Effector CD8-positive, alpha-beta T cell (primary cell): ENCODE measurements around the gene CDK17.
A peak's percentile ranks its signal among the peaks of the same experiment; 100 is the strongest.
"Not testable (repeated sequence)": the region's sequence is repeated elsewhere in the genome, so short reads cannot be mapped to it uniquely, and the experiment has no call there.

Source experiments
- DNase-seq: peaks from one replicate; lab custom pipeline; 2025; lab: John Stamatoyannopoulos, UW
- total RNA-seq, 4 experiments: gene quantifications; one replicate each; lab custom pipeline; 2026; lab: John Stamatoyannopoulos, UW

Gene CDK17
- 163 to 271 (median 259) reads per million in 4 experiments for total RNA-seq

GRCh38 chr12:96399919-96400630 lies at the start of gene CDK17:
TSS of gene CDK17 (minus strand) at chr12:96400439. CDS start at chr12:96334836, 65,603 bp downstream.
- DNase-seq: peak; percentile 84

- DNase-seq: no peak
Measured at GRCh38 chr12:96448300-96448699, 48.1 kb upstream of the CDK17 start.

GRCh38 chr12:96447256-96447655 lies 47.0 kb upstream of the CDK17 start:
- DNase-seq: no peak

- DNase-seq: peak; percentile 7
Measured at GRCh38 chr12:96445691-96446583, 45.7 kb upstream of the CDK17 start.

- no peak for DNase-seq
Measured at GRCh38 chr12:96444399-96444798, 44.2 kb upstream of the CDK17 start.

GRCh38 chr12:96442906-96443305 lies 42.7 kb upstream of the CDK17 start:
- no peak for DNase-seq

GRCh38 chr12:96441816-96442215 lies 41.6 kb upstream of the CDK17 start:
- DNase-seq: no peak

- no peak for DNase-seq
Measured at GRCh38 chr12:96438330-96438729, 38.1 kb upstream of the CDK17 start.

GRCh38 chr12:96437171-96437445 lies 36.9 kb upstream of the CDK17 start:
- DNase-seq: no peak

GRCh38 chr12:96436366-96437170 lies 36.3 kb upstream of the CDK17 start:
- no peak for DNase-seq

GRCh38 chr12:96434107-96434506 lies 33.9 kb upstream of the CDK17 start:
- peak; percentile 65 for DNase-seq

- not testable (repeated sequence) for DNase-seq
Measured at GRCh38 chr12:96432496-96433321, 32.5 kb upstream of the CDK17 start.

- DNase-seq: no peak
Measured at GRCh38 chr12:96431067-96431466, 30.8 kb upstream of the CDK17 start.

- DNase-seq: no peak
Measured at GRCh38 chr12:96427269-96427729, 27.1 kb upstream of the CDK17 start.

GRCh38 chr12:96425951-96426350 lies 25.7 kb upstream of the CDK17 start:
- DNase-seq: no peak

GRCh38 chr12:96425321-96425720 lies 25.1 kb upstream of the CDK17 start:
- no peak for DNase-seq

GRCh38 chr12:96424601-96425000 lies 24.4 kb upstream of the CDK17 start:
- no peak for DNase-seq

GRCh38 chr12:96422192-96422591 lies 22.0 kb upstream of the CDK17 start:
- no peak for DNase-seq

- no peak for DNase-seq
Measured at GRCh38 chr12:96421014-96421413, 20.8 kb upstream of the CDK17 start.

GRCh38 chr12:96420277-96420835 lies 20.1 kb upstream of the CDK17 start:
- no peak for DNase-seq
